ENCODE data around the gene AVEN. TPM values are rescaled to one million over a fixed set of nuclear protein-coding genes. Genes with fewer than 3 reads are reported as not detected.

Gene AVEN
- total and polyA plus RNA-seq, 2 experiments from 2014 or later, result 10.7 to 31.7 TPM

GRCh38 chr15:33932734-33933133 is 106.3 kb downstream of the AVEN start:
- no peak for TF ChIP-seq CTCF (IDR thresholded peaks at IDR 0.05; ENCODE audit: low read depth, low read length)
- no peaks in the 10 kb centered on the region for H3K27me3 ChIP-seq
- H3K9me3 ChIP-seq (ENCODE audit: low read depth), result no peaks in the 10 kb centered on the region
- DNase-seq (ENCODE audit: low read depth in 1 of 2, low spot score in 1 of 2), result peak in 1 of 2 donors; percentile 9
- H3K4me1 ChIP-seq (ENCODE audit: low read depth), result no peaks in the 10 kb centered on the region
- H3K36me3 ChIP-seq, result no peaks in the 10 kb centered on the region
- no peak overlapping the region for H3K4me3 ChIP-seq
- no peak overlapping the region for H3K27ac ChIP-seq

DNA sequence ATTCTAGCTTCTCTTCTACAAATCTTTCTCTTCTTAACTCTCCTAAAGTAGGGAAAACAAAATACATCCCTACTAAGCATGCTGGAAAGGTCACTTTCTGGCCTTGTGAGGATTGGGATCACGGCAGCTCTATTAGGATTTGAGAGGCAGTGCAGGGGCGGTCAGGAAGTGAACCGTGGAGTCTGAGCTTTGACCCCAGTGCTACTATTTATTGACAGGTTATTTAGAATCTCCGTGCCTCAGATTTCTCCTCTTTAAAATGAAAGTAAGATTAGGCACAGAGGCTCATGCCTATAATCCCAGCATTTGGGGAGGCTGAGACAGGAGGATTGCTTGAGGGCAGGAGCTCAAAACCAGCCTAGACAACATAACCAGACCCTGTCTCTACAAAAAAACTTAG is 112.7 kb downstream of the AVEN start:
- H3K36me3 ChIP-seq, result no peaks in the 10 kb centered on the region
- DNase-seq (ENCODE audit: low read depth in 1 of 2, low spot score in 1 of 2), result no peak
- H3K4me1 ChIP-seq (ENCODE audit: low read depth), result no peaks in the 10 kb centered on the region
- H3K9me3 ChIP-seq (ENCODE audit: low read depth), result no peaks in the 10 kb centered on the region
- H3K27ac ChIP-seq, result no peak overlapping the region
- TF ChIP-seq CTCF (IDR thresholded peaks at IDR 0.05; ENCODE audit: low read depth, low read length), result no peak
- no peaks in the 10 kb centered on the region for H3K27me3 ChIP-seq
- H3K4me3 ChIP-seq, result no peak overlapping the region

- Histone ChIP-seq H3K36me3 (no peaks in the 10 kb centered on the region), H3K27ac (no peak overlapping the region), H3K4me3 (no peak overlapping the region), H3K4me1 (ENCODE audit: low read depth) (no peaks in the 10 kb centered on the region), H3K27me3 (no peaks in the 10 kb centered on the region), H3K9me3 (ENCODE audit: low read depth) (no peaks in the 10 kb centered on the region)
- TF ChIP-seq CTCF (IDR thresholded peaks at IDR 0.05; ENCODE audit: low read depth, low read length), result no peak
- DNase-seq (ENCODE audit: low read depth in 1 of 2, low spot score in 1 of 2), result no peak
These were observed 115.6 kb downstream of the AVEN start for GRCh38 chr15:33923446-33923845.

DNA sequence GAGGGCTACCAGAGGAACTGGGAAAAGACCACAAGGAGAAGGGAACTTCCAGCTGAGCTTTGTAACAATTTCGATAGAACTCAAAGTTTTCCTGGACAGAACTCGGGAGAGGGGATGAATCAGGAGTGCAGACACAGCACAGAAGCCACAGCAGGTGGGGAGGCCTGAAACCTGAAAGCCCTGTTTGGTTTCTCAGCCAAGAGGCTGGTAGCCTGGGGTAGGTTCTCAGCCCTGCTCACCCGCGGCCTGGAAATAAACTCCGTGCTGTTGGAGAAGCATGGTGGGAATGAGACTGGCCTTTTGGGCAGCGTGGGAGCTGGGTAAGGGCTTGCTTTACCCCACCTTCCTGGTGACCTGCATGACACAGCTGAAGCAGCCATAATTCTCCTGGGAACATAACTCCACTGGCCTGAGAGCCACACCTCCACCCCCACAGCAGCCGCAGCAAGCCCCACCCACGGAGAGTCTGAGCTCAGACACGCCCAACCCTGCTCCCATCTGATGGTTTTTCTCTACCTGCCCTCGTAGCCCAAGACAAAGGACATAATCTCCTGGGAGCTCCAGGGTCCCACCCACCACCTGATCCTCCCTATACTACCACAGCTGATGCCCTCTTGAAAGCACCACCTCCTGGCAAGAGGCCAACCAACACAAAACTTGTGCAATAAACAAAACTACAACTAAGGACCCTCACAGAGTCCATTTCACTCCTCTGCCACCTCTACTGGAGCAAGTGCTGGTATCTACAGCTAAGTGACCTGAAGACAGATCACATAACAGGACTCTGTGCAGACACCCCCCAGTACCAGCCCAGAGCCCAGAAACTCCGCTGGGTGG is 123.2 kb downstream of the AVEN start:
- DNase-seq (ENCODE audit: low read depth in 1 of 2, low spot score in 1 of 2), result no peak
- no peaks in the 10 kb centered on the region for H3K9me3 ChIP-seq (ENCODE audit: low read depth)
- H3K36me3 ChIP-seq, result no peaks in the 10 kb centered on the region
- H3K4me1 ChIP-seq (ENCODE audit: low read depth), result peaks cover 17% of the 10 kb centered on the region
- no peak for TF ChIP-seq CTCF (IDR thresholded peaks at IDR 0.05; ENCODE audit: low read depth, low read length)
- no peak overlapping the region for H3K27ac ChIP-seq
- no peaks in the 10 kb centered on the region for H3K27me3 ChIP-seq
- no peak overlapping the region for H3K4me3 ChIP-seq

DNA sequence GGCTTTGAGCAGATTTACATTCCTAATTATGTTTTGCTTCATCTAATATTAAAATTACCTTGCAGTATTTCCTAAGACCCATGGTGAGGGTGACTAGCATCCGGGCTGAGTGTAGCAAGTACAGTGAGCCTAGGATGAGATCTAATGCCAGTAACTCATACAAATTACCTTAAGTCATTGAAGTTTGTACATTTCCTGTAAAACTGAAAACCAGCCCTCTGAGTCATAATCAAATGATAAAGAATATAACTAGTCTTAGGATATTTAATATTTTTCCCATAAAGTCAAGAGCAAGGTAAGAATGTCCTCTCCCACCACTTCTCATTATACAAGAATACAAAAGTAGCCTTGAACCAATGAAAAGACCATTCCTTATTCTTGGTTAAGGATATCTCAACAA is 125.5 kb downstream of the AVEN start:
- H3K36me3 ChIP-seq, result no peaks in the 10 kb centered on the region
- peaks cover 17% of the 10 kb centered on the region for H3K4me1 ChIP-seq (ENCODE audit: low read depth)
- no peak overlapping the region for H3K27ac ChIP-seq
- TF ChIP-seq CTCF (IDR thresholded peaks at IDR 0.05; ENCODE audit: low read depth, low read length), result no peak
- H3K4me3 ChIP-seq, result no peak overlapping the region
- DNase-seq (ENCODE audit: low read depth in 1 of 2, low spot score in 1 of 2), result peak in 1 of 2 donors; percentile 12
- no peaks in the 10 kb centered on the region for H3K9me3 ChIP-seq (ENCODE audit: low read depth)
- H3K27me3 ChIP-seq, result no peaks in the 10 kb centered on the region
